ENCODE data around the gene ASAP2.

GRCh38 chr2:9268301-9269080 lies 61.9 kb downstream of the ASAP2 start:
- TF ChIP-seq CTCF (IDR thresholded peaks at IDR 0.05) (no peak), POLR2AphosphoS5 (IDR thresholded peaks at IDR 0.05) (no peak)

Measured in suprapubic skin (tissue), 3 donors.